Ascending aorta (tissue), 2 donors: ENCODE results near the gene SF3B2. TPM values are rescaled to one million over a fixed set of nuclear protein-coding genes. Genes with fewer than 3 reads are reported as not detected.
"Not testable (repeated sequence)": the region's sequence is repeated elsewhere in the genome, so short reads cannot be mapped to it uniquely, and the experiment has no call there.

ENCODE experiments used
- DNase-seq, 2 donors: peaks; one replicate each; pipeline ENCODE4 v3.0.0-alpha.2; 2019; ENCODE audit warnings: low spot score in 2 of 2
- H3K27ac ChIP-seq, 2 donors: fragments of 200-600 bp; sonication (generic); one replicate each; pipeline ENCODE4 v1.5.1; 2016 to 2017; ENCODE audit warnings: mild to moderate bottlenecking in 1 of 2
- H3K27me3 ChIP-seq: fragments of 200-600 bp; sonication (generic); one replicate; pipeline ENCODE4 v1.5.1; 2017
- H3K36me3 ChIP-seq, 2 donors: fragments of 200-600 bp; sonication (generic); one replicate each; pipeline ENCODE4 v1.5.1; 2016
- H3K4me1 ChIP-seq, 2 donors: fragments of 200-600 bp; sonication (generic); one replicate each; pipeline ENCODE4 v1.5.1; 2016 to 2017; ENCODE audit warnings: mild to moderate bottlenecking in 1 of 2
- H3K4me3 ChIP-seq, 2 donors: fragments of 200-600 bp; sonication (generic); one replicate each; pipeline ENCODE4 v1.5.1; 2016 to 2017; ENCODE audit warnings: mild to moderate bottlenecking in 1 of 2
- H3K9me3 ChIP-seq, 2 donors: fragments of 200-600 bp; sonication (generic); one replicate each; pipeline ENCODE4 v1.5.1; 2016
- CTCF ChIP-seq, 3 experiments: fragments of 200-600 bp in 2 of 3; fragments of 450-650 bp in 1 of 3; sonication (generic) in 2 of 3; IDR thresholded peaks; one replicate each; pipeline ENCODE4 v1.5.1; 2016 to 2019; ENCODE audit warnings: antibody characterized with exemption in 3 of 3, mild to moderate bottlenecking in 1 of 3, moderate library complexity in 1 of 3
- intact Hi-C: fragments of 100-400 bp; cut with DNase I; formaldehyde crosslinking; loops from one replicate; pipeline ENCODE4 v1.15.1; 2023
- total RNA-seq: library from RNA; depleted of rRNA; stranded (reverse); fragments of >200 nt; gene quantifications from one replicate; pipeline ENCODE4 v1.1.0, GENCODE V29; 2016

Gene SF3B2
- total RNA-seq, 1 donor from 2014 or later = 128 TPM

GRCh38 chr11:66089067-66089466 is 36.9 kb downstream of the SF3B2 start:
- DNase-seq = no peak
- H3K4me3 ChIP-seq = no peak overlapping the region
- H3K9me3 ChIP-seq = no peaks in the 10 kb centered on the region
- intact Hi-C loops = no loop called here
- H3K36me3 ChIP-seq = no peaks in the 10 kb centered on the region
- H3K4me1 ChIP-seq = peaks cover 0 to 2% of the 10 kb centered on the region in 2 donors
- no peak overlapping the region for H3K27ac ChIP-seq
- TF ChIP-seq CTCF (IDR thresholded peaks at IDR 0.05) = no peak
- no peaks in the 10 kb centered on the region for H3K27me3 ChIP-seq

GRCh38 chr11:66090288-66090687 is 38.1 kb downstream of the SF3B2 start:
- Histone ChIP-seq H3K27me3 (no peaks in the 10 kb centered on the region), H3K27ac (no peak overlapping the region), H3K9me3 (no peaks in the 10 kb centered on the region), H3K4me1 (no peaks in the 10 kb centered on the region), H3K4me3 (no peak overlapping the region), H3K36me3 (no peaks in the 10 kb centered on the region)
- no peak for DNase-seq
- TF ChIP-seq CTCF (IDR thresholded peaks at IDR 0.05) = no peak
- intact Hi-C loops = no loop called here

- H3K4me3 ChIP-seq, intact Hi-C loops, DNase-seq, H3K27me3 ChIP-seq, H3K9me3 ChIP-seq, H3K27ac ChIP-seq, H3K4me1 ChIP-seq, H3K36me3 ChIP-seq: not testable (repeated sequence)
Observed at GRCh38 chr11:66092125-66092524, 40.0 kb downstream of the SF3B2 start.

GRCh38 chr11:66099746-66100145 is 47.6 kb downstream of the SF3B2 start:
- DNase-seq, H3K36me3 ChIP-seq, H3K27me3 ChIP-seq, H3K4me3 ChIP-seq, H3K27ac ChIP-seq, H3K9me3 ChIP-seq, intact Hi-C loops: not testable (repeated sequence)
- H3K4me1 ChIP-seq = peaks cover 0 to 11% of the 10 kb centered on the region in 2 donors

- Histone ChIP-seq H3K4me1 (peaks cover 0 to 11% of the 10 kb centered on the region in 2 donors), H3K9me3 (no peaks in the 10 kb centered on the region), H3K36me3 (no peaks in the 10 kb centered on the region), H3K27me3 (no peaks in the 10 kb centered on the region), H3K4me3 (no peak overlapping the region), H3K27ac (peak overlapping the region in 1 of 2 donors; percentile 3)
- DNase-seq = peak in 1 of 2 donors; percentile 12
- no peak for TF ChIP-seq CTCF (IDR thresholded peaks at IDR 0.05)
- intact Hi-C loops = no loop called here
Observed at GRCh38 chr11:66100272-66101065, 48.3 kb downstream of the SF3B2 start.

GRCh38 chr11:66101066-66101464 is 48.9 kb downstream of the SF3B2 start:
- Histone ChIP-seq H3K4me3 (no peak overlapping the region), H3K36me3 (no peaks in the 10 kb centered on the region), H3K9me3 (no peaks in the 10 kb centered on the region), H3K27me3 (no peaks in the 10 kb centered on the region), H3K27ac (no peak overlapping the region), H3K4me1 (peaks cover 0 to 11% of the 10 kb centered on the region in 2 donors)
- no peak for TF ChIP-seq CTCF (IDR thresholded peaks at IDR 0.05)
- no peak for DNase-seq
- intact Hi-C loops = no loop called here
